Measurements from ENCODE around the gene PCDH9.

GRCh38 chr13:67123165-67123564 is 107.0 kb downstream of the PCDH9 start:
- TF ChIP-seq CTCF (IDR thresholded peaks at IDR 0.05; ENCODE audit: low read depth, low read length) (no peak), EZH2phosphoT487 (IDR thresholded peaks at IDR 0.05; ENCODE audit: low read depth) (no peak)

All from OCI-LY3 (cell line).